Cardiac fibroblast (primary cell): Measurements from ENCODE around the gene HOXA1.
A peak's percentile ranks its signal among the peaks of the same experiment; 100 is the strongest.

Source experiments
- DNase-seq, 2 donors: peaks; one replicate each; pipeline versions ENCODE4 v3.0.0 to v3.0.0-alpha.2; 2010; ENCODE audit warnings: low read depth in 2 of 2
- H3K4me3 ChIP-seq, 2 donors: replicated peaks in 1 of 2; 1 replicate in 1 of 2; 2 replicates in 1 of 2; pipeline ENCODE4 v1.5.1; 2011; ENCODE audit warnings: low read depth in 2 of 2, low read length in 2 of 2, mild to moderate bottlenecking in 2 of 2, moderate library complexity in 1 of 2
- CTCF ChIP-seq: IDR thresholded peaks from one replicate; pipeline ENCODE4 v1.5.1; 2011; ENCODE audit warnings: low read depth, mild to moderate bottlenecking, low read length, inconsistent platforms

HOXA1 gene

DNA sequence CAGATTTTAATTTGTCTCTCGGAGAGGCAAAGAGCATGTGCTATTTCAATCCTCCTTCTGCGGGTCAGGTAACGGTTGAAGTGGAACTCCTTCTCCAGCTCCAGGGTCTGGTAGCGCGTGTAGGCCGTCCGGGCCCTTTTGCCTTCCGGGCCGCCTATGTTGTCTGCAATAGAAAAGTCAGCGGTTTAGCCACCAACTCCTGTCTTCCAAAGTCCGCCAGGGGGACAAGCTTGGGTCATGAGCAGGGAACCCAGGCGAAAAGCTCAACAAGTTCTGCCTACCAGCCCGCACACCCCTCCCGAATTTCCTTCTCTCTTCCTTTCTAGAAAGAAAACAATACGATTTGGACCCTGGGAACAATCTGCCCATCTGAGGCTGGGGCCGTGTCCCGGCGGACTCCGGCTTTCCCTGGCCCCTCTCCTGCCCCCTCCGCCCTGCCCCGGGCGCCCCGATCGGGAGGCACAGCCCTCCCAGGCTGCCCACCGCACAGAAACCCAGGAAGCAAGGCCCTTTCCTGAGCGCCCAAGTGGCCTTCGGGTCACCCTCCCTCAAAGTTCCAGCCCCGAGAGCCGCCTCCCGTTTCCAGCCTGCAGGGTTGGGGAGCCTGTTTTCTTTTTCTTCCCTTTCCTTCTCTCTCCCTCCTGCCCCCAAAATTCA lies 46.3 kb upstream of the HOXA1 start:
- TF ChIP-seq CTCF = no peak
- peak overlapping the region; percentile 21 to 36 for H3K4me3 ChIP-seq
- no peak for DNase-seq

DNA sequence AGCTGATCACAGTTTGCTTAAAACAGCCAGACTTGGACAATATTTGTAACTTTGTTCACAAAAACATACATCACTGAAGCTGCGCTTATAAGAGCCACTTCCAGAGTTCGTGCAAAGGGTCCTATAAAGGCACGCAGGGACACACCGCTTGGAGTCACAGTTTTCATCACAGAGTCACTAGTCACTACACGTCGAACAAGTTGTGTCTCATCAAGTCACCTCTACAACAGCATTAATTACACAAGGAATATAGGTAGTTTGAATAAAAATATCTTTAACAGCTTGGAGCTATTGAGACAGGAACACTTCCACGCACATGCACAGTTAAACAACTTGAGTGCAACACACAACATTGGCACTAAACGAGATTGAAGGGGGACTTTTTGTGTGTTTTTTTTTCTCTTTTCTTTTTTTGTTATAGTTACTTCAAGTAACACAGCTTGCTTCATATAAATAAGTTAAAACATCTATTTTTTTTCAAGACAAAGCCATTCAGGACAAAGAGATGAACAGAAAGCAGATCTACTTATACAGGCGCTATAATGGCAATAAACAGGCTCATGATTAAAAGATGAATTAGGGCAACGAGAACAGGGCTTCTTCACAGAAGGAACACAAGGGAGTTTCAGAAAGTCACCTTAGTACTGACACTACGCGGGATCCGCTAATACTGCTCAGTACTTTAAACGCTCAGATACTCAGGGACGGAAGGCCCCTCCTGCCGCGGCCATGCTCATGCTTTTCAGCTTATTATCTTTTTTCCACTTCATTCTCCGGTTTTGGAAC lies 45.5 kb upstream of the HOXA1 start:
- TF ChIP-seq CTCF = no peak
- DNase-seq = no peak
- H3K4me3 ChIP-seq = no peak overlapping the region

DNA sequence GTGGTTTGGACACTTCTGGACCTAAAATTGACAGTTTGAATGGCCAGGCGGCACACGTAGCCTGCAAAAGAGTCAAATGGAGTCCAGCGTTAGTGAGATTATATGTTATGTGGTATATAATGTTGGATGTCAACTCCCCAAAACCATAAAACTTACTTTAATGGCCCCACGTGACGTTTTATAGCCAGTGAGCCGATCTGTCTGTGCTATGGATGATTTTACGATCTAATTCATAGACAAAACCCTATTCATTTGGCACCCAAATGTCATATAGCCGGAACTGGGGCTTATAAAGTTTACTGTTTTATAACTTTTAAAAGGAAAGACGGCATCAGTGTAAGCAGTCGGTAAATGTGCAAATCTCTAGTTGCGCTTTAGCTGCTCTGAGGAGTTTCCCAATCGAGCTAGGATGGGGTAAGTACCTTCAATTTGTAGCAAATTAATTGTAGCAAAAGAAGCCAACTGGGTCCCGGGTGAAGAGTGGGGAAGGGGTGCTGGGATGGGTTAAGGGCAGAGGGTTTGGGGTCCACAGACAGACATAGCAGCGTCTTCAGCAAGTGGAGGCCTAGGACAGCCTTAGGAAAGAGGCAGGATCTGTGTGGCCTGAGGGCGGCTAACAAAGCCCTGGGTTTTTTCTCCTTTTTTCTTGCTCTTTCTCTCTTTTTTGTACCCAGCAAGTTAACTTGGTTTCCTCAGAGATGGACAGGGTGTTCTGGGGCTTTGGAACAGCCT lies 44.5 kb upstream of the HOXA1 start:
- TF ChIP-seq CTCF = no peak
- DNase-seq = no peak
- no peak overlapping the region for H3K4me3 ChIP-seq

DNA sequence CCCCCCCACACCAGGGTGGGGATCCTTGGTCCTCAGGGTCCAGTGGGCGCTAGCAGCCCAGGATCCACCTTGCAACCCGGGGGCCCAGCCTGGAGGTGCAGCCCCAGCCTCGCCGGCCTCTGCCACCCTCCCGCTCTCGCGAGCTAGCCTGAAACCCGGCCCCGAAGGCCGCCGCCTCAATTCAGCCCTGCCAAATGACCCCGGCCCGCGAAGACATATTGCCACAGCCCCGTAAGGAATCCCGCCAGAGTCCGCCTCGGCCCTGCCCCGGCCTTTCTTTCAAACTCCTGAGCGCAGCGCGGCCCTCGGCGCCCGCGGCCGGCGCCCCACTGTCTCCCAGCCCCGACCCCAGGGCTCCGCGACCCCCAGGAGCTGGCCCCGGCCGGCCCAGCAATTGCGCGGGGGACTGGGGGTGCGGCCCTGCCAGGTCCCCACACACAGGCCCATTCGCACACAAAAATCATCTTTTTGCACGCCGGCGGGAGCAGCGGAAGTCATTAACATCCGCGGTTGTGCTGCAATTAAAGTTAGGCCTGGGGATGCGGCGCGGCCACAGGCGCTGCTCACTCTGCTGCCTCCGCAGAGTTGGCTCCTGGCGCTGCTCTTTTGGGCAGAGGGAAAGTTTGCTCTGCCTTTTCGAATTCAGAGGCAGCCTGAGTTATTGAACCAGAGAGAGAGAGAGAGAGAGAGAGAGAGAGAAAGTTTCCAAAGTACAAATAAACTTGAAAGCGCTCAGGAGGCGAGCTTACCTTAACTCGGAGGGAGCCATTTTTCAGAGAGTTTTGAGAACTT lies 43.7 kb upstream of the HOXA1 start:
- no peak overlapping the region for H3K4me3 ChIP-seq
- TF ChIP-seq CTCF = no peak
- DNase-seq = no peak

DNA sequence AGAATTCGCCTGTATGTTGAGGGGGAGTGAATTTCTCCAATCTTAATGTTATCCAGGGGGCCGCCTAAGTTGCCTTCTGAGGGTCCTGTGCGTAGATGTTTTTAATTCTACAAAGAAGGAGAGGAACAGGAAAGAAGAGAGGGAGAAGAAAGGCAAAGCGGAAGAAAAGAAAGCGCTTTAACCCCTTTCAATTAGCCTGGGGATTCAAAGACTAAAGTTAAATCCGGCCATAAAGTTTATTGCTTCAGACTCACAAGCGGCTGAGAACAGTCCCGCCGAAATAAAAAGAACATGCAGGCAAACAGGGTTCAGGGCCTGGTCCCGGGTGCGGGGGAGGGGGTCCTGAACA lies 43.2 kb upstream of the HOXA1 start:
- TF ChIP-seq CTCF = no peak
- DNase-seq = no peak
- no peak overlapping the region for H3K4me3 ChIP-seq

DNA sequence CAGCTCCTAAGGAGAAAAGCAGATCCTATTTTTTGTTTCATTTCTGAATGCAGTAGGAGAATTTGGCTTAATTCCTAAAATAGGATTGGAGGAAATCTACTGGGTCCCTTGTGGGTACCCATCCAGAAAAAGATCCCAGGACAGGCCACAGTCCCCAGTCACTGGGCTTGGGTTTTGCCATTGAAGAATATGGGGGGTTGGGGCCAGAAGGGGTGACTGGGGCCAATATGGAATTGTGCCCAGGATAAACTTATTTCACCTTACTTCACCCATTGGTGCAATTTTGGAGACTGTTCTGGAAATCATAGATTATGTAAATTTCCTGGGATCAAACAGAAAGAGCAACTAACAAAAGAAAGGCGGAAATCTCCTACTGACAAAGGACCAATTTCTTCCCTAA lies 42.7 kb upstream of the HOXA1 start:
- no peak for TF ChIP-seq CTCF
- H3K4me3 ChIP-seq = no peak overlapping the region
- DNase-seq = no peak
